Measurements from ENCODE around the gene TRIB2.

Gene TRIB2

DNA sequence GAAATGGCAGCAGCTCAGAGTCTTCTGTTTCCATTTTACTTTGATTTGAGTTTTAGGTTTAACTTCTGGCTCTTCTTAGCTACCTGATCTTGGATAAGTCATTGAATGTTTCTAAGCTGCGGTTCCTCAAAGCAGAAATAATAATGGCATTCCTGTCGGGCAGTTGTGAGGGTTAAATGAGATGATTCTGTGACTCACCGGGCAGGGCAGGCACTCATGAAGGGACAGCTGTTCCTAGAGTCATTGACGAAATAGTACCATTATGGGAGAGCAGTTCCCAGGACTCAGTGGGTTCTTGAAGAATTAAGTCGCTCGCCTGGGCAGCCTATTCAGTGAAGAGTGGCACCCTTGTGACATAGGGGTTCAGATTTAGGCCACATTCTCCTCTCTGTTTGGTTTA lies 10.3 kb downstream of the TRIB2 start:
- H3K4me3 ChIP-seq (ENCODE audit: low read depth in 1 of 2, low read length in 2 of 2): no peak overlapping the region
- no peaks in the 10 kb centered on the region for H3K9me3 ChIP-seq (ENCODE audit: control insufficient read depth in 1 of 2, low read length in 2 of 2)
- peaks cover 34 to 42% of the 10 kb centered on the region in 2 donors for H3K36me3 ChIP-seq (ENCODE audit: control insufficient read depth in 1 of 2, insufficient read depth in 2 of 2, low read length in 2 of 2)
- H3K9ac ChIP-seq (ENCODE audit: low read depth in 1 of 2, low read length in 2 of 2): no peak overlapping the region
- H3K4me1 ChIP-seq (ENCODE audit: control insufficient read depth in 1 of 2, insufficient read depth in 2 of 2, low read length in 2 of 2): peaks cover 25 to 45% of the 10 kb centered on the region in 2 donors
- no peaks in the 10 kb centered on the region for H3K27me3 ChIP-seq (ENCODE audit: control insufficient read depth in 1 of 2, insufficient read depth in 2 of 2, low read length in 2 of 2)
- H3K27ac ChIP-seq (ENCODE audit: low read depth, low read length): no peak overlapping the region

DNA sequence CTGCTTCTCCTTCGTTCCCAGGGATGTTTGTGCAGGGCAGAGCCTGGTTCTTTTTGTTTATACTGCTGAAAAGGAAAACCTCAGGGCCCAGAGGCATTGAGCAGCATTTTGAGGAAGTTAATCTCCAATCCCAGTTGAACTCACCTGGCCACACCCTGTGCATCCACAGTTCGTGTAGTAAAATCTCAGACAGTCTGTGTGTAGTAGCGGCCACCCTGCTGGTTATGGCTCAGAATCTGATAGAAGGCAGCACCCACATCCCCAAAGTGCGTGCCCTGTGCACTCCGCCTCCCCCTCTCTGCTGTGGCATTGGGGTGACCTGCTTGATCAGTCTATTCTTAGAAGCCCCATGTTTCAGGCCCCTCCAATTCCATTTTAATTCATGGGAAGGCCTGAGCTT lies 10.9 kb downstream of the TRIB2 start:
- Histone ChIP-seq H3K9ac (ENCODE audit: low read depth in 1 of 2, low read length in 2 of 2) (no peak overlapping the region), H3K4me3 (ENCODE audit: low read depth in 1 of 2, low read length in 2 of 2) (peak overlapping the region in 1 of 2 donors; percentile 40), H3K9me3 (ENCODE audit: control insufficient read depth in 1 of 2, low read length in 2 of 2) (no peaks in the 10 kb centered on the region), H3K4me1 (ENCODE audit: control insufficient read depth in 1 of 2, insufficient read depth in 2 of 2, low read length in 2 of 2) (peaks cover 25 to 42% of the 10 kb centered on the region in 2 donors), H3K27ac (ENCODE audit: low read depth, low read length) (no peak overlapping the region), H3K36me3 (ENCODE audit: control insufficient read depth in 1 of 2, insufficient read depth in 2 of 2, low read length in 2 of 2) (peaks cover 37 to 42% of the 10 kb centered on the region in 2 donors), H3K27me3 (ENCODE audit: control insufficient read depth in 1 of 2, insufficient read depth in 2 of 2, low read length in 2 of 2) (no peaks in the 10 kb centered on the region)

DNA sequence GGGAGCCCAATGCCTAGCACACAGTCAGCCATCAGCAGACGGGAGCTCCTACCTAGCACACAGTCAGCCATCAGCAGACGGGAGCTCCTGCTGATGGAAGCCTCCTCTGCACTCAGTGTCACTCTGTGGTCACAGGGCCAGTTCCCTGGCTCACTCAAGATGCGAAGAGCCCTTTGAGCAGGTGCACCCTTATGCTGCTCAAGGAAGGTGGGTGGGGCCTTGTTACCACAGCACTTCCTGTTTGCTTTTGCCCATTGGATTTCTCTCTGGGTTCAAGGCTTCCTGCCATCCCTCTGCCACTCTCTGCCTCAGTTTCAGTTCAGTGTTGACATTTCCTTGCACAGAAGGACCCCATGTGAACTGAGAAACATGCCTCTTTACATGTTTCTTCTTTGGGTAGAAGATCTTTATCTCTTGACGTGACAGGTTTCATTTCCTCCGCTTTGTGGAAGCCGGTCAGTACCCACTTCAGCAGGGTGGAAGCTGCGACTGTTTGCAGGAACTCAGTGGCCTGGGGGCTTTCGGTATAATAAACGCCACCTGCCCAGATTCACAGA lies 11.6 kb downstream of the TRIB2 start:
- H3K4me1 ChIP-seq (ENCODE audit: control insufficient read depth in 1 of 2, insufficient read depth in 2 of 2, low read length in 2 of 2): peaks cover 25 to 39% of the 10 kb centered on the region in 2 donors
- peaks cover 37 to 42% of the 10 kb centered on the region in 2 donors for H3K36me3 ChIP-seq (ENCODE audit: control insufficient read depth in 1 of 2, insufficient read depth in 2 of 2, low read length in 2 of 2)
- no peak overlapping the region for H3K9ac ChIP-seq (ENCODE audit: low read depth in 1 of 2, low read length in 2 of 2)
- H3K9me3 ChIP-seq (ENCODE audit: control insufficient read depth in 1 of 2, low read length in 2 of 2): no peaks in the 10 kb centered on the region
- no peak overlapping the region for H3K27ac ChIP-seq (ENCODE audit: low read depth, low read length)
- H3K27me3 ChIP-seq (ENCODE audit: control insufficient read depth in 1 of 2, insufficient read depth in 2 of 2, low read length in 2 of 2): no peaks in the 10 kb centered on the region
- peak overlapping the region; percentile 40 to 46 for H3K4me3 ChIP-seq (ENCODE audit: low read depth in 1 of 2, low read length in 2 of 2)

DNA sequence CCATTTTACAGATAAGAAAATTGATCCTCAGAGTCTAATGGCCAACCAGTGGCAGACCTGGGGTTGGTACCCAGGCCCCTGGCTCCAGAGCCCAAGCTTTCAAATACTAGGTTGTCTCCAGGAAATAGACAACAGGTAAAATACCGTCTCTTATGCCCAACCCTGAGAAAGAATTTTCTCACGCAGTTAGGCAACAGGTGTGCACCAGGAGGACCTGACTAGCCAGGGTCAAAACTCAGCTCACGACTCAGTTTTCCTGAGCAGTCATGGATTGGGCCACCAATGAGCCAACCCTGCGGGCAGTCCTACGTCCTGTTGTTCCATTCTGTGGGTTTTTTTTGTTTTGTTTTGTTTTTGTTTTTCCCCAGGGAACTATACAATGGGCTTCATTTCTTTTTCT lies 13.5 kb downstream of the TRIB2 start:
- Histone ChIP-seq H3K27ac (ENCODE audit: low read depth, low read length) (no peak overlapping the region), H3K36me3 (ENCODE audit: control insufficient read depth in 1 of 2, insufficient read depth in 2 of 2, low read length in 2 of 2) (peaks cover 29% of the 10 kb centered on the region in 2 donors), H3K4me1 (ENCODE audit: control insufficient read depth in 1 of 2, insufficient read depth in 2 of 2, low read length in 2 of 2) (peaks cover 26 to 31% of the 10 kb centered on the region in 2 donors), H3K4me3 (ENCODE audit: low read depth in 1 of 2, low read length in 2 of 2) (no peak overlapping the region), H3K27me3 (ENCODE audit: control insufficient read depth in 1 of 2, insufficient read depth in 2 of 2, low read length in 2 of 2) (no peaks in the 10 kb centered on the region), H3K9ac (ENCODE audit: low read depth in 1 of 2, low read length in 2 of 2) (no peak overlapping the region), H3K9me3 (ENCODE audit: control insufficient read depth in 1 of 2, low read length in 2 of 2) (no peaks in the 10 kb centered on the region)

DNA sequence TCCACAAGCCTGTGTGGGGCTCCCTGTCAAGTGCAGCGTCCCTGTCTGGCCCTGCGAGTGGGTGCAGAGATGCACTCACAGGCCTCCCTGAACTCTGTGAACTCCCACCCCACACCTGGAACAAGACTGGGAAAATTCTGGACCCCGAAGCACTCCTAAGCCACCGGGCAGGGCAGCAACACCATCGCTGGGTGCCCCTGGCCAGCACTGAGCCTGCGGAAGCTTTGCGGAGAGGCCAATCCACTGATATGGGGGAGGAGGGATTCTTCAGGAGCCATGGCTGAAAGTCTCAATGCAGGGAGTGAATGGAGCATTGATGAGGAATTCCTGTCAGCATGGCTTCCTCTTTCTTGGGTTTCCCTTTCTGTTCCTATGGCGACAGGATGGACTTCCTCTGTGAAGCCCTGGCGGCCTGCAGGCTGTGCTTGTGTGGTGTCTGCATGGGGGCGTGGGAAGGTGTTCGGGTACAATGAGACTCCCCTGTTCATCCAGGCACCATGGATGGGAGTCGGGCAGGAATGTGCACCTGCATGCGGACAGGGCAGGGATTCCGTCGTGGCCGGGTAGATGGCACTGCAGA lies 15.1 kb downstream of the TRIB2 start:
- Histone ChIP-seq H3K36me3 (ENCODE audit: control insufficient read depth in 1 of 2, insufficient read depth in 2 of 2, low read length in 2 of 2) (peaks cover 17 to 36% of the 10 kb centered on the region in 2 donors), H3K4me1 (ENCODE audit: control insufficient read depth in 1 of 2, insufficient read depth in 2 of 2, low read length in 2 of 2) (peaks cover 15 to 20% of the 10 kb centered on the region in 2 donors), H3K4me3 (ENCODE audit: low read depth in 1 of 2, low read length in 2 of 2) (no peak overlapping the region), H3K27ac (ENCODE audit: low read depth, low read length) (no peak overlapping the region), H3K9ac (ENCODE audit: low read depth in 1 of 2, low read length in 2 of 2) (no peak overlapping the region), H3K9me3 (ENCODE audit: control insufficient read depth in 1 of 2, low read length in 2 of 2) (no peaks in the 10 kb centered on the region), H3K27me3 (ENCODE audit: control insufficient read depth in 1 of 2, insufficient read depth in 2 of 2, low read length in 2 of 2) (no peaks in the 10 kb centered on the region)

DNA sequence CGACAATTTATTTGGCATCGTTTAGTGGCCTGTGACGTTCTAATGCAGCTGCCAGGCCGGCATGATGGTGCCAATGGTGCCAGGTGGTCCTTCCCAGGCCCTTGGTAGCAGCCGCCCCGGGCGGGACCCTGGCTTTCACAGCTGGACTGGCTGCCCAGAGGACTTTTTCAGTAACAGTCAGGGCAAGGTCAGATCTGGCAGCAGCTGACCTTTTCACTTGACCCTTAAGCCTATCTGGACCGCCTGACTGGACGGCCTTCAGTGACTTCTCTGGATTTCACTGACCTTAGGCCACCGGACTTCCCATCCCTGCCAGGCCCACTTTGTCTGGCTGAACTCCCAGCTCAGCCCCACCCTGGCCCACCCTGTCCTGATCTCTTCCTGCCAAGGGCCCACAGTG lies 15.9 kb downstream of the TRIB2 start:
- no peak overlapping the region for H3K9ac ChIP-seq (ENCODE audit: low read depth in 1 of 2, low read length in 2 of 2)
- peaks cover 17 to 44% of the 10 kb centered on the region in 2 donors for H3K36me3 ChIP-seq (ENCODE audit: control insufficient read depth in 1 of 2, insufficient read depth in 2 of 2, low read length in 2 of 2)
- peaks cover 7 to 15% of the 10 kb centered on the region in 2 donors for H3K4me1 ChIP-seq (ENCODE audit: control insufficient read depth in 1 of 2, insufficient read depth in 2 of 2, low read length in 2 of 2)
- H3K9me3 ChIP-seq (ENCODE audit: control insufficient read depth in 1 of 2, low read length in 2 of 2): no peaks in the 10 kb centered on the region
- no peak overlapping the region for H3K4me3 ChIP-seq (ENCODE audit: low read depth in 1 of 2, low read length in 2 of 2)
- no peaks in the 10 kb centered on the region for H3K27me3 ChIP-seq (ENCODE audit: control insufficient read depth in 1 of 2, insufficient read depth in 2 of 2, low read length in 2 of 2)
- no peak overlapping the region for H3K27ac ChIP-seq (ENCODE audit: low read depth, low read length)

DNA sequence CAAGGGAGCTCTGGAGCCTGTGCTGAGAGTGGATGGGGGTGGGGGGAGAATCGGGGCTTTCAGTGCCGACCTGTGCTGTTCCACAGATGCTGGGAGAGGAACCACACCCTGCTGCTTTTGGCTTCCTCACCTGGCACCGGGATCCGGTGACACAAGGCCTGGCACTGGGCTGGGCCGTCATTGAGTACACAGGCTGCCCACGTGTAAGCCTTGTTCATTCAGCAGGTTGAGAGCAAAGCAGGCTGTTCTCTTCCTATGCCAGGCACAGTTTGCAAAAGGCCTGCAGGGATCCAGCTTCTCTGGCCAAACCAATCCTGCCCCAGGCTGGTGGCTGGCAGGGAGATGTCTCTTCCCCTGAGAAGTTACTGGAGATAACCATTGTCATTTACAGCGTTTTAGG lies 17.1 kb downstream of the TRIB2 start:
- no peaks in the 10 kb centered on the region for H3K27me3 ChIP-seq (ENCODE audit: control insufficient read depth in 1 of 2, insufficient read depth in 2 of 2, low read length in 2 of 2)
- no peaks in the 10 kb centered on the region for H3K9me3 ChIP-seq (ENCODE audit: control insufficient read depth in 1 of 2, low read length in 2 of 2)
- H3K27ac ChIP-seq (ENCODE audit: low read depth, low read length): no peak overlapping the region
- H3K9ac ChIP-seq (ENCODE audit: low read depth in 1 of 2, low read length in 2 of 2): no peak overlapping the region
- H3K36me3 ChIP-seq (ENCODE audit: control insufficient read depth in 1 of 2, insufficient read depth in 2 of 2, low read length in 2 of 2): peaks cover 10 to 37% of the 10 kb centered on the region in 2 donors
- peaks cover 0 to 7% of the 10 kb centered on the region in 2 donors for H3K4me1 ChIP-seq (ENCODE audit: control insufficient read depth in 1 of 2, insufficient read depth in 2 of 2, low read length in 2 of 2)
- H3K4me3 ChIP-seq (ENCODE audit: low read depth in 1 of 2, low read length in 2 of 2): no peak overlapping the region

DNA sequence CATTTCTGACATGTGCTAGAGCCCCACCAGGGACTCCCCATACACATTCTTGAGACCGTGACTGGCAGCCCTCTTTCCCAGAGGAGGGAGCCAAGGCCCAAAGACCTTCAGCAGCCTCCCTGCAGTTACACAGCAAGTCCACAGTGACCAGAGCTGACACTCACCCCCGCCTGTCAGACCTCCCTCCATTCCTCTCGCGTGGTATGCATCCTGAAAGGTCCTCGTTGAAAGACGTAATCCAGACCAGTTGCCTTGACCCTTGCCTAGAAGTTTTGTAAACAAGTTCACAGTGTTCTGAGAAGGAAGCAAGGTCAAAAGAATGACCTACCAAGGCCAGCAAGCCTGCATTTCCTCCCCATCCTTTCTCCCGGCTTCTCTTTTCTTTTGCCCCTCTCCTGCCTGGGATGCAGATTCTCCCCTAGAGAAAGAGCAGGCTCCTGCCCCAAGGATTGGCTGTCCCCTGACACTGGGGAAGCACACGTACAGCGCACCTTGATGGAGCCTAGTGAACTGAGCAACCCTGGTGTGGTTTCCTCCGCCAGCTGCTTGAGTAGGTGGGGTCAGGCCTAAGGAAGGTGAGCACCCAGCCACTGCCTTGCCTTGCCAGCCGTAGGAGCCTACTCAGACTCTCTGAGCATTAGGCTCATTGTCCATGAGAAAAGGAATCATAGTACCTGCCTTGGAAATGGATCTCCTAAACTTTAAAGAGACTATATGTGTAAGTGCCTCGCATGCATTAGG lies 18.3 kb downstream of the TRIB2 start:
- Histone ChIP-seq H3K9ac (ENCODE audit: low read depth in 1 of 2, low read length in 2 of 2) (no peak overlapping the region), H3K36me3 (ENCODE audit: control insufficient read depth in 1 of 2, insufficient read depth in 2 of 2, low read length in 2 of 2) (peaks cover 6 to 46% of the 10 kb centered on the region in 2 donors), H3K4me1 (ENCODE audit: control insufficient read depth in 1 of 2, insufficient read depth in 2 of 2, low read length in 2 of 2) (peaks cover 0 to 7% of the 10 kb centered on the region in 2 donors), H3K4me3 (ENCODE audit: low read depth in 1 of 2, low read length in 2 of 2) (no peak overlapping the region), H3K27me3 (ENCODE audit: control insufficient read depth in 1 of 2, insufficient read depth in 2 of 2, low read length in 2 of 2) (no peaks in the 10 kb centered on the region), H3K9me3 (ENCODE audit: control insufficient read depth in 1 of 2, low read length in 2 of 2) (no peaks in the 10 kb centered on the region), H3K27ac (ENCODE audit: low read depth, low read length) (no peak overlapping the region)

DNA sequence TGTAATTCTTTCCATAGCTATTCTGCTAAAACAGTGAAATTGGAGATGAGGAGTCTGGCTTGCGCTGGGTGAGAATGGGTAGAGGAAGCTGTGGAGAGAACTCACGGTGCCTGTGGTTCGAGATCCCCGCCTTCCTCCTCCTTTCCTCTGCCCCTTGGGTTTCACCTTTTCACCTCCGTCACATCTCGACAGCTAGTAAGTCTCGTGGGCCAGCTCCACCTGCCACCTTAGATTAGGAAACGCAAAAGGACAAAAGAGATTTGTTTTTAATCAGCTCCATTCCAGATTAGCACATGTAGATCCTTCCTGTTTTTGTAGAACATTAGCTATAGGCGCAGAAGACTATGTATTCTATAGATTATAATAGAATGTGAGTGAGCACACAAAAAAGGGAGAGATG lies 20.6 kb downstream of the TRIB2 start:
- Histone ChIP-seq H3K4me1 (ENCODE audit: control insufficient read depth in 1 of 2, insufficient read depth in 2 of 2, low read length in 2 of 2) (peaks cover 0 to 7% of the 10 kb centered on the region in 2 donors), H3K4me3 (ENCODE audit: low read depth in 1 of 2, low read length in 2 of 2) (no peak overlapping the region), H3K27me3 (ENCODE audit: control insufficient read depth in 1 of 2, insufficient read depth in 2 of 2, low read length in 2 of 2) (no peaks in the 10 kb centered on the region), H3K9ac (ENCODE audit: low read depth in 1 of 2, low read length in 2 of 2) (no peak overlapping the region), H3K9me3 (ENCODE audit: control insufficient read depth in 1 of 2, low read length in 2 of 2) (no peaks in the 10 kb centered on the region), H3K36me3 (ENCODE audit: control insufficient read depth in 1 of 2, insufficient read depth in 2 of 2, low read length in 2 of 2) (peaks cover 15 to 43% of the 10 kb centered on the region in 2 donors), H3K27ac (ENCODE audit: low read depth, low read length) (no peak overlapping the region)

DNA sequence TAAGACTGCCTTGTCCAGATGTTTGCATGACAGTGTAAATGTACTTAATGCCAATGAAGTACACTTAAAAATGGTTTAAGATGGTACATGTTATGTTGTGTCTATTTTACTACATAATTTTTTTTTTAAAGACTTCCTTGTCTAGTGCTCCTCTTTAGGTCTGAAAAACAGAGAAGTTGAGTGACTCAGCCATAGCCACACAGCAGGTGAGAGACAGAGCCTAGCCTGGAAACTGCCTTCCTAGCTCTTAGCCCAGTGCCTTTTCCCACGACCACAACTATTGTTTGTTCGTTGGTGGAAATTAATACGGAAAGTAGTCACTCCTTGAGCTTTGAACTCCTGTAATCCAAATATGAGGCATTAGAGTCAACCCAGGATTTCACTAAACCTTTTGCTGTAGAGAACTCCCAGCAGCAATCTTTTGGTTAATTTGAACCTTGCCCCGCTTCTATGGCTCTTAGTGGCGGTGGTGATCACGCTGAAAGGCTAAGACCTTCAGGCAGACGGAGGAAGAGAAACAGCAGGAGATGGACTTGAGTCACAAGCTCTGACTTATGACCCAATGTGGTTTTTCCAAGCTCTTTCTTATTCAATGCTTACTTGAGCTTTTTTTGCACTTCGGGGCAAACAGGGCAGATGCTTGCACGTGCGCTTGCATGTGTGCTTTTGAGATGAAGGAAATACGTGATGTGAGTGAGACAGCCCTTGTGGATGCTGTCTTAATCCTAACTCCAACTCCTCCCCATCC lies 21.2 kb downstream of the TRIB2 start:
- H3K36me3 ChIP-seq (ENCODE audit: control insufficient read depth in 1 of 2, insufficient read depth in 2 of 2, low read length in 2 of 2): peaks cover 15 to 47% of the 10 kb centered on the region in 2 donors
- no peaks in the 10 kb centered on the region for H3K27me3 ChIP-seq (ENCODE audit: control insufficient read depth in 1 of 2, insufficient read depth in 2 of 2, low read length in 2 of 2)
- no peak overlapping the region for H3K9ac ChIP-seq (ENCODE audit: low read depth in 1 of 2, low read length in 2 of 2)
- H3K4me3 ChIP-seq (ENCODE audit: low read depth in 1 of 2, low read length in 2 of 2): no peak overlapping the region
- no peaks in the 10 kb centered on the region for H3K9me3 ChIP-seq (ENCODE audit: control insufficient read depth in 1 of 2, low read length in 2 of 2)
- peaks cover 0 to 7% of the 10 kb centered on the region in 2 donors for H3K4me1 ChIP-seq (ENCODE audit: control insufficient read depth in 1 of 2, insufficient read depth in 2 of 2, low read length in 2 of 2)
- no peak overlapping the region for H3K27ac ChIP-seq (ENCODE audit: low read depth, low read length)
